GM23338 (cell line): ENCODE data around the gene GGA1.
"Not testable (repeated sequence)": the region's sequence is repeated elsewhere in the genome, so short reads cannot be mapped to it uniquely, and the experiment has no call there.

Experiments
- CREB1 ChIP-seq: fragments of 250-450 bp; sonication (Bioruptor Pico); IDR thresholded peaks from 2 replicates; pipeline ENCODE4 v1.5.0; 2020; ENCODE audit warnings: low read depth, mild to moderate bottlenecking, moderate library complexity
- EZH2 ChIP-seq: fragments of 200-600 bp; sonication (generic); IDR thresholded peaks from one replicate; pipeline ENCODE4 v1.8.0; 2017; ENCODE audit warnings: antibody characterized with exemption, mild to moderate bottlenecking, low read depth; ENCODE audit not compliant: unreplicated experiment
- EZH2phosphoT487 ChIP-seq: fragments of 200-600 bp; sonication (generic); IDR thresholded peaks from one replicate; pipeline ENCODE4 v1.8.1; 2018; ENCODE audit warnings: antibody characterized with exemption; ENCODE audit not compliant: unreplicated experiment
- JUNB ChIP-seq: IDR thresholded peaks from one replicate; pipeline ENCODE4 v1.6.1; 2016; ENCODE audit warnings: antibody characterized with exemption; ENCODE audit not compliant: unreplicated experiment
- NANOG ChIP-seq: IDR thresholded peaks from 2 replicates; pipeline ENCODE4 v1.6.1; 2016; ENCODE audit warnings: antibody characterized with exemption, borderline replicate concordance
- POLR2AphosphoS5 ChIP-seq: IDR thresholded peaks from 2 replicates; pipeline ENCODE4 v1.6.1; 2016; ENCODE audit warnings: antibody characterized with exemption, low read depth
- STAT1 ChIP-seq: IDR thresholded peaks from one replicate; pipeline ENCODE4 v1.6.1; 2016; ENCODE audit warnings: antibody characterized with exemption; ENCODE audit not compliant: unreplicated experiment
- ZNF114 ChIP-seq: fragments of 250-450 bp; sonication (Bioruptor Pico); IDR thresholded peaks from 2 replicates; pipeline ENCODE4 v1.5.0; 2020; ENCODE audit warnings: mild to moderate bottlenecking, moderate library complexity
- TF ChIP-seq, protein P1 (sequence below): IDR thresholded peaks from one replicate; pipeline ENCODE4 v1.6.1; 2018; ENCODE audit warnings: antibody characterized with exemption; ENCODE audit not compliant: unreplicated experiment
- TF ChIP-seq, protein P2 (sequence below), 2 experiments: fragments of 200-600 bp in 1 of 2; sonication (generic) in 1 of 2; conservative IDR thresholded peaks; 2 replicates each; pipeline versions ENCODE4 v1.5.1 to v1.6.1; 2016 to 2017; ENCODE audit warnings: antibody characterized with exemption in 2 of 2, low read depth in 2 of 2, mild to moderate bottlenecking in 2 of 2, moderate library complexity in 1 of 2
- TF ChIP-seq, protein P3 (sequence below): fragments of 250-450 bp; sonication (Bioruptor Pico); IDR thresholded peaks from 2 replicates; pipeline ENCODE4 v1.5.0; 2020; ENCODE audit warnings: mild to moderate bottlenecking, moderate library complexity

DNA sequence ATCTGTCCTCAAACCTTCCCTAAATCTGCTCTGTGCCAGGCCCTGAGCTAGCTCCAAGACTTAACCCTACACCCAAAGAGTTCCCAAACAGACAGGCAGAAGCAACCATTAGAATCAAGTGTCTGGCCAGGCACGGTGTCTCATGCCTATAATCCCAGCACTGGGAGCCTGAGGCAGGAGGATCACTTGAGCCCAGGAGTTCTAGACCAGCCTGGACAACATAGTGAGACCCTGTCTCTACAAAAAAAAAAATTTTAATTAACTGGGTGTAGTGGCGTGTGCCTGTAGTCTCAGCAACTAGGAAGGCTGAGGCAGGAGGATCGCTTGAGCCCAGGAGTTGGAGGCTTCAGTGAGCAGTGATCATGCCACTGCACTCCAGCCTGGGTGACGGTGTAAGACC is 47.9 kb downstream of the GGA1 start:
- TF ChIP-seq, protein P1, sequence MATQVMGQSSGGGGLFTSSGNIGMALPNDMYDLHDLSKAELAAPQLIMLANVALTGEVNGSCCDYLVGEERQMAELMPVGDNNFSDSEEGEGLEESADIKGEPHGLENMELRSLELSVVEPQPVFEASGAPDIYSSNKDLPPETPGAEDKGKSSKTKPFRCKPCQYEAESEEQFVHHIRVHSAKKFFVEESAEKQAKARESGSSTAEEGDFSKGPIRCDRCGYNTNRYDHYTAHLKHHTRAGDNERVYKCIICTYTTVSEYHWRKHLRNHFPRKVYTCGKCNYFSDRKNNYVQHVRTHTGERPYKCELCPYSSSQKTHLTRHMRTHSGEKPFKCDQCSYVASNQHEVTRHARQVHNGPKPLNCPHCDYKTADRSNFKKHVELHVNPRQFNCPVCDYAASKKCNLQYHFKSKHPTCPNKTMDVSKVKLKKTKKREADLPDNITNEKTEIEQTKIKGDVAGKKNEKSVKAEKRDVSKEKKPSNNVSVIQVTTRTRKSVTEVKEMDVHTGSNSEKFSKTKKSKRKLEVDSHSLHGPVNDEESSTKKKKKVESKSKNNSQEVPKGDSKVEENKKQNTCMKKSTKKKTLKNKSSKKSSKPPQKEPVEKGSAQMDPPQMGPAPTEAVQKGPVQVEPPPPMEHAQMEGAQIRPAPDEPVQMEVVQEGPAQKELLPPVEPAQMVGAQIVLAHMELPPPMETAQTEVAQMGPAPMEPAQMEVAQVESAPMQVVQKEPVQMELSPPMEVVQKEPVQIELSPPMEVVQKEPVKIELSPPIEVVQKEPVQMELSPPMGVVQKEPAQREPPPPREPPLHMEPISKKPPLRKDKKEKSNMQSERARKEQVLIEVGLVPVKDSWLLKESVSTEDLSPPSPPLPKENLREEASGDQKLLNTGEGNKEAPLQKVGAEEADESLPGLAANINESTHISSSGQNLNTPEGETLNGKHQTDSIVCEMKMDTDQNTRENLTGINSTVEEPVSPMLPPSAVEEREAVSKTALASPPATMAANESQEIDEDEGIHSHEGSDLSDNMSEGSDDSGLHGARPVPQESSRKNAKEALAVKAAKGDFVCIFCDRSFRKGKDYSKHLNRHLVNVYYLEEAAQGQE, result not testable (repeated sequence)
- TF ChIP-seq, protein P2, sequence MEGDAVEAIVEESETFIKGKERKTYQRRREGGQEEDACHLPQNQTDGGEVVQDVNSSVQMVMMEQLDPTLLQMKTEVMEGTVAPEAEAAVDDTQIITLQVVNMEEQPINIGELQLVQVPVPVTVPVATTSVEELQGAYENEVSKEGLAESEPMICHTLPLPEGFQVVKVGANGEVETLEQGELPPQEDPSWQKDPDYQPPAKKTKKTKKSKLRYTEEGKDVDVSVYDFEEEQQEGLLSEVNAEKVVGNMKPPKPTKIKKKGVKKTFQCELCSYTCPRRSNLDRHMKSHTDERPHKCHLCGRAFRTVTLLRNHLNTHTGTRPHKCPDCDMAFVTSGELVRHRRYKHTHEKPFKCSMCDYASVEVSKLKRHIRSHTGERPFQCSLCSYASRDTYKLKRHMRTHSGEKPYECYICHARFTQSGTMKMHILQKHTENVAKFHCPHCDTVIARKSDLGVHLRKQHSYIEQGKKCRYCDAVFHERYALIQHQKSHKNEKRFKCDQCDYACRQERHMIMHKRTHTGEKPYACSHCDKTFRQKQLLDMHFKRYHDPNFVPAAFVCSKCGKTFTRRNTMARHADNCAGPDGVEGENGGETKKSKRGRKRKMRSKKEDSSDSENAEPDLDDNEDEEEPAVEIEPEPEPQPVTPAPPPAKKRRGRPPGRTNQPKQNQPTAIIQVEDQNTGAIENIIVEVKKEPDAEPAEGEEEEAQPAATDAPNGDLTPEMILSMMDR (conservative IDR thresholded peaks at IDR 0.05; ENCODE audit: low read depth in 2 of 2), result not testable (repeated sequence)
- not testable (repeated sequence) for TF ChIP-seq POLR2AphosphoS5; STAT1; EZH2phosphoT487; EZH2; NANOG; JUNB; ZNF114; CREB1 (CRISPR knock-in tag)
- TF ChIP-seq, protein P3, sequence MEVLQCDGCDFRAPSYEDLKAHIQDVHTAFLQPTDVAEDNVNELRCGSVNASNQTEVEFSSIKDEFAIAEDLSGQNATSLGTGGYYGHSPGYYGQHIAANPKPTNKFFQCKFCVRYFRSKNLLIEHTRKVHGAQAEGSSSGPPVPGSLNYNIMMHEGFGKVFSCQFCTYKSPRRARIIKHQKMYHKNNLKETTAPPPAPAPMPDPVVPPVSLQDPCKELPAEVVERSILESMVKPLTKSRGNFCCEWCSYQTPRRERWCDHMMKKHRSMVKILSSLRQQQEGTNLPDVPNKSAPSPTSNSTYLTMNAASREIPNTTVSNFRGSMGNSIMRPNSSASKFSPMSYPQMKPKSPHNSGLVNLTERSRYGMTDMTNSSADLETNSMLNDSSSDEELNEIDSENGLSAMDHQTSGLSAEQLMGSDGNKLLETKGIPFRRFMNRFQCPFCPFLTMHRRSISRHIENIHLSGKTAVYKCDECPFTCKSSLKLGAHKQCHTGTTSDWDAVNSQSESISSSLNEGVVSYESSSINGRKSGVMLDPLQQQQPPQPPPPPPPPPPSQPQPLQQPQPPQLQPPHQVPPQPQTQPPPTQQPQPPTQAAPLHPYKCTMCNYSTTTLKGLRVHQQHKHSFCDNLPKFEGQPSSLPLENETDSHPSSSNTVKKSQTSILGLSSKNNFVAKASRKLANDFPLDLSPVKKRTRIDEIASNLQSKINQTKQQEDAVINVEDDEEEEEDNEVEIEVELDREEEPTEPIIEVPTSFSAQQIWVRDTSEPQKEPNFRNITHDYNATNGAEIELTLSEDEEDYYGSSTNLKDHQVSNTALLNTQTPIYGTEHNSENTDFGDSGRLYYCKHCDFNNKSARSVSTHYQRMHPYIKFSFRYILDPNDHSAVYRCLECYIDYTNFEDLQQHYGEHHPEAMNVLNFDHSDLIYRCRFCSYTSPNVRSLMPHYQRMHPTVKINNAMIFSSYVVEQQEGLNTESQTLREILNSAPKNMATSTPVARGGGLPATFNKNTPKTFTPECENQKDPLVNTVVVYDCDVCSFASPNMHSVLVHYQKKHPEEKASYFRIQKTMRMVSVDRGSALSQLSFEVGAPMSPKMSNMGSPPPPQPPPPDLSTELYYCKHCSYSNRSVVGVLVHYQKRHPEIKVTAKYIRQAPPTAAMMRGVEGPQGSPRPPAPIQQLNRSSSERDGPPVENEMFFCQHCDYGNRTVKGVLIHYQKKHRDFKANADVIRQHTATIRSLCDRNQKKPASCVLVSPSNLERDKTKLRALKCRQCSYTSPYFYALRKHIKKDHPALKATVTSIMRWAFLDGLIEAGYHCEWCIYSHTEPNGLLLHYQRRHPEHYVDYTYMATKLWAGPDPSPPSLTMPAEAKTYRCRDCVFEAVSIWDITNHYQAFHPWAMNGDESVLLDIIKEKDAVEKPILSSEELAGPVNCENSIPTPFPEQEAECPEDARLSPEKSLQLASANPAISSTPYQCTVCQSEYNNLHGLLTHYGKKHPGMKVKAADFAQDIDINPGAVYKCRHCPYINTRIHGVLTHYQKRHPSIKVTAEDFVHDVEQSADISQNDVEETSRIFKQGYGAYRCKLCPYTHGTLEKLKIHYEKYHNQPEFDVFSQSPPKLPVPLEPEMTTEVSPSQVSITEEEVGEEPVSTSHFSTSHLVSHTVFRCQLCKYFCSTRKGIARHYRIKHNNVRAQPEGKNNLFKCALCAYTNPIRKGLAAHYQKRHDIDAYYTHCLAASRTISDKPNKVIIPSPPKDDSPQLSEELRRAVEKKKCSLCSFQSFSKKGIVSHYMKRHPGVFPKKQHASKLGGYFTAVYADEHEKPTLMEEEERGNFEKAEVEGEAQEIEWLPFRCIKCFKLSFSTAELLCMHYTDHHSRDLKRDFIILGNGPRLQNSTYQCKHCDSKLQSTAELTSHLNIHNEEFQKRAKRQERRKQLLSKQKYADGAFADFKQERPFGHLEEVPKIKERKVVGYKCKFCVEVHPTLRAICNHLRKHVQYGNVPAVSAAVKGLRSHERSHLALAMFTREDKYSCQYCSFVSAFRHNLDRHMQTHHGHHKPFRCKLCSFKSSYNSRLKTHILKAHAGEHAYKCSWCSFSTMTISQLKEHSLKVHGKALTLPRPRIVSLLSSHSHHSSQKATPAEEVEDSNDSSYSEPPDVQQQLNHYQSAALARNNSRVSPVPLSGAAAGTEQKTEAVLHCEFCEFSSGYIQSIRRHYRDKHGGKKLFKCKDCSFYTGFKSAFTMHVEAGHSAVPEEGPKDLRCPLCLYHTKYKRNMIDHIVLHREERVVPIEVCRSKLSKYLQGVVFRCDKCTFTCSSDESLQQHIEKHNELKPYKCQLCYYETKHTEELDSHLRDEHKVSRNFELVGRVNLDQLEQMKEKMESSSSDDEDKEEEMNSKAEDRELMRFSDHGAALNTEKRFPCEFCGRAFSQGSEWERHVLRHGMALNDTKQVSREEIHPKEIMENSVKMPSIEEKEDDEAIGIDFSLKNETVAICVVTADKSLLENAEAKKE (CRISPR knock-in tag), result not testable (repeated sequence)
